BLaER1 (cell line): ENCODE measurements around the gene FBXO42.
A peak's percentile ranks its signal among the peaks of the same experiment; 100 is the strongest.

Experiments used
- H3K27ac ChIP-seq: shearing (Covaris generic); formaldehyde crosslinking; 2 replicates; pipeline ENCODE4 v1.8.1; 2022
- H3K27me3 ChIP-seq: shearing (Covaris generic); formaldehyde crosslinking; 2 replicates; pipeline ENCODE4 v1.8.1; 2022
- H3K36me3 ChIP-seq: shearing (Covaris generic); formaldehyde crosslinking; 2 replicates; pipeline ENCODE4 v1.8.1; 2022
- H3K4me1 ChIP-seq: shearing (Covaris generic); formaldehyde crosslinking; 2 replicates; pipeline ENCODE4 v1.8.1; 2022
- H3K4me2 ChIP-seq: shearing (Covaris generic); formaldehyde crosslinking; 2 replicates; pipeline ENCODE4 v1.8.1; 2022
- H3K4me3 ChIP-seq: shearing (Covaris generic); formaldehyde crosslinking; 2 replicates; pipeline ENCODE4 v1.8.1; 2022
- H3K9ac ChIP-seq: shearing (Covaris generic); formaldehyde crosslinking; 2 replicates; pipeline ENCODE4 v1.8.1; 2022
- H3K9me3 ChIP-seq: shearing (Covaris generic); formaldehyde crosslinking; 2 replicates; pipeline ENCODE4 v1.8.1; 2022
- H4K20me1 ChIP-seq: shearing (Covaris generic); formaldehyde crosslinking; 2 replicates; pipeline ENCODE4 v1.8.1; 2022
- Cebpa-rat ChIP-seq: shearing (Covaris generic); IDR thresholded peaks from 2 replicates; pipeline ENCODE4 v1.8.1; 2022

Gene FBXO42

GRCh38 chr1:16326833-16327404 is 25.4 kb downstream of the FBXO42 start:
- Histone ChIP-seq H3K4me2 (no peak overlapping the region), H3K9me3 (no peaks in the 10 kb centered on the region), H3K36me3 (peaks cover 52% of the 10 kb centered on the region), H3K27ac (no peak overlapping the region), H3K9ac (no peak overlapping the region), H3K4me3 (no peak overlapping the region), H4K20me1 (peaks cover 94% of the 10 kb centered on the region), H3K27me3 (no peaks in the 10 kb centered on the region), H3K4me1 (0 out of 2 replicates have a peak, but pooled peaks cover 2% of the 10 kb centered on the region)
- TF ChIP-seq Cebpa-rat: no peak

GRCh38 chr1:16324456-16324890 is 27.8 kb downstream of the FBXO42 start:
- H3K4me3 ChIP-seq: no peak overlapping the region
- no peak overlapping the region for H3K4me2 ChIP-seq
- H3K36me3 ChIP-seq: peaks cover 33% of the 10 kb centered on the region
- H3K27ac ChIP-seq: no peak overlapping the region
- no peaks in the 10 kb centered on the region for H3K27me3 ChIP-seq
- H3K9ac ChIP-seq: no peak overlapping the region
- no peaks in the 10 kb centered on the region for H3K9me3 ChIP-seq
- H3K4me1 ChIP-seq: 0 out of 2 replicates have a peak, but pooled peaks cover 7% of the 10 kb centered on the region
- H4K20me1 ChIP-seq: peaks cover 98% of the 10 kb centered on the region
- TF ChIP-seq Cebpa-rat: no peak

GRCh38 chr1:16321176-16321867 is 31.0 kb downstream of the FBXO42 start:
- H3K4me3 ChIP-seq: no peak overlapping the region
- no peak for TF ChIP-seq Cebpa-rat
- H3K4me2 ChIP-seq: no peak overlapping the region
- no peak overlapping the region for H3K9ac ChIP-seq
- no peak overlapping the region for H3K27ac ChIP-seq
- peaks cover 25% of the 10 kb centered on the region; the same call in 1 of the 2 replicates for H3K36me3 ChIP-seq
- no peaks in the 10 kb centered on the region for H3K9me3 ChIP-seq
- H4K20me1 ChIP-seq: peaks cover 98% of the 10 kb centered on the region
- no peaks in the 10 kb centered on the region for H3K27me3 ChIP-seq
- H3K4me1 ChIP-seq: 0 out of 2 replicates have a peak, but pooled peaks cover 7% of the 10 kb centered on the region

- TF ChIP-seq Cebpa-rat: no peak
- H3K27ac ChIP-seq: no peak overlapping the region
- H3K4me3 ChIP-seq: no peak overlapping the region
- no peaks in the 10 kb centered on the region for H3K9me3 ChIP-seq
- H3K4me2 ChIP-seq: no peak overlapping the region
- peaks cover 38% of the 10 kb centered on the region for H3K36me3 ChIP-seq
- 0 out of 2 replicates have a peak, but pooled peaks cover 7% of the 10 kb centered on the region for H3K4me1 ChIP-seq
- peaks cover 93% of the 10 kb centered on the region for H4K20me1 ChIP-seq
- H3K9ac ChIP-seq: no peak overlapping the region
- H3K27me3 ChIP-seq: no peaks in the 10 kb centered on the region
Measured at GRCh38 chr1:16318555-16318954, 33.7 kb downstream of the FBXO42 start.

- Histone ChIP-seq H3K9ac (no peak overlapping the region), H4K20me1 (peaks cover 66% of the 10 kb centered on the region), H3K36me3 (peaks cover 61% of the 10 kb centered on the region), H3K4me2 (no peak overlapping the region), H3K27me3 (no peaks in the 10 kb centered on the region), H3K4me3 (no peak overlapping the region), H3K27ac (no peak overlapping the region), H3K4me1 (no peaks in the 10 kb centered on the region), H3K9me3 (no peaks in the 10 kb centered on the region)
- TF ChIP-seq Cebpa-rat: no peak
Measured at GRCh38 chr1:16315437-16315836, 36.8 kb downstream of the FBXO42 start.

- no peak for TF ChIP-seq Cebpa-rat
- Histone ChIP-seq H3K36me3 (peaks cover 99% of the 10 kb centered on the region), H4K20me1 (peaks cover 20% of the 10 kb centered on the region; the same call in 1 of the 2 replicates), H3K9me3 (no peaks in the 10 kb centered on the region), H3K9ac (no peak overlapping the region), H3K27me3 (no peaks in the 10 kb centered on the region), H3K4me3 (no peak overlapping the region), H3K27ac (no peak overlapping the region), H3K4me2 (no peak overlapping the region), H3K4me1 (peaks cover 12% of the 10 kb centered on the region)
Measured at GRCh38 chr1:16307222-16307621, 45.1 kb downstream of the FBXO42 start.

- Histone ChIP-seq H3K27ac (no peak overlapping the region), H3K9me3 (no peaks in the 10 kb centered on the region), H3K4me1 (peaks cover 13% of the 10 kb centered on the region), H3K4me3 (no peak overlapping the region), H3K36me3 (peaks cover 99% of the 10 kb centered on the region), H3K4me2 (peak overlapping the region; percentile 0; the same call in 1 of the 2 replicates), H3K27me3 (no peaks in the 10 kb centered on the region), H4K20me1 (peaks cover 23% of the 10 kb centered on the region; the same call in 1 of the 2 replicates), H3K9ac (no peak overlapping the region)
- no peak for TF ChIP-seq Cebpa-rat
Measured at GRCh38 chr1:16302709-16303627, 49.3 kb downstream of the FBXO42 start.

- H3K9me3 ChIP-seq: no peaks in the 10 kb centered on the region
- H3K27me3 ChIP-seq: no peaks in the 10 kb centered on the region
- H3K36me3 ChIP-seq: peaks cover 95% of the 10 kb centered on the region
- H3K4me2 ChIP-seq: no peak overlapping the region
- no peak for TF ChIP-seq Cebpa-rat
- peaks cover 13% of the 10 kb centered on the region for H3K4me1 ChIP-seq
- no peak overlapping the region for H3K27ac ChIP-seq
- H3K4me3 ChIP-seq: no peak overlapping the region
- peaks cover 12% of the 10 kb centered on the region; the same call in 1 of the 2 replicates for H4K20me1 ChIP-seq
- no peak overlapping the region for H3K9ac ChIP-seq
Measured at GRCh38 chr1:16300436-16300835, 51.8 kb downstream of the FBXO42 start.

GRCh38 chr1:16298653-16299052 is 53.6 kb downstream of the FBXO42 start:
- Histone ChIP-seq H3K27ac (no peak overlapping the region), H3K9ac (no peak overlapping the region), H3K4me2 (no peak overlapping the region), H3K9me3 (no peaks in the 10 kb centered on the region), H3K36me3 (peaks cover 95% of the 10 kb centered on the region), H4K20me1 (peaks cover 12% of the 10 kb centered on the region; the same call in 1 of the 2 replicates), H3K4me1 (peaks cover 13% of the 10 kb centered on the region), H3K27me3 (no peaks in the 10 kb centered on the region), H3K4me3 (no peak overlapping the region)
- TF ChIP-seq Cebpa-rat: no peak

GRCh38 chr1:16296643-16297042 is 55.6 kb downstream of the FBXO42 start:
- no peaks in the 10 kb centered on the region for H3K9me3 ChIP-seq
- no peak overlapping the region for H3K27ac ChIP-seq
- no peak overlapping the region for H3K4me2 ChIP-seq
- H3K27me3 ChIP-seq: no peaks in the 10 kb centered on the region
- peaks cover 95% of the 10 kb centered on the region for H3K36me3 ChIP-seq
- H3K4me3 ChIP-seq: no peak overlapping the region
- H3K4me1 ChIP-seq: no peaks in the 10 kb centered on the region
- no peaks in the 10 kb centered on the region for H4K20me1 ChIP-seq
- H3K9ac ChIP-seq: no peak overlapping the region
- TF ChIP-seq Cebpa-rat: no peak
